Lower leg skin (tissue), 3 donors: ENCODE measurements around the gene FAM234A.

Source experiments
- CTCF ChIP-seq, 3 donors: fragments of 450-650 bp; IDR thresholded peaks; one replicate each; pipeline ENCODE4 v1.5.1; 2016; ENCODE audit warnings: antibody characterized with exemption in 3 of 3, mild to moderate bottlenecking in 3 of 3, moderate library complexity in 2 of 3
- POLR2A ChIP-seq, 2 donors: fragments of 450-650 bp; IDR thresholded peaks; one replicate each; pipeline ENCODE4 v1.6.1; 2016 to 2017; ENCODE audit warnings: antibody characterized with exemption in 2 of 2, mild to moderate bottlenecking in 1 of 2, moderate library complexity in 1 of 2

- TF ChIP-seq CTCF (IDR thresholded peaks at IDR 0.05), result no peak
- no peak for TF ChIP-seq POLR2A (IDR thresholded peaks at IDR 0.05)
These were observed 53.6 kb downstream of the FAM234A start for GRCh38 chr16:287981-288920.
